SK-N-SH (cell line): ENCODE results near the gene VWC2L. TPM values are rescaled to one million over a fixed set of nuclear protein-coding genes. Genes with fewer than 3 reads are reported as not detected.

Experiments used
- CTCF ChIA-PET: fragments of 300-600, 350-600 bp; formaldehyde crosslinking; extraction: SDS; loops from one replicate; lab custom pipeline; 2021; lab: Yijun Ruan, JAX
- POLR2A ChIA-PET: fragments of 350-600 bp; sonication (Branson Sonifier 250); formaldehyde crosslinking; extraction: SDS; loops from one replicate; lab custom pipeline; 2020; ENCODE audit warnings: antibody characterized with exemption, inconsistent platforms; lab: Yijun Ruan, JAX
- DNase-seq: peaks from one replicate; pipeline ENCODE4 v3.0.0; 2012
- H2AFZ ChIP-seq: fragments of 200-600 bp; sonication (generic); 2 replicates; pipeline ENCODE4 v1.8.1; 2016; ENCODE audit warnings: antibody characterized with exemption, mild to moderate bottlenecking, low read depth
- H3F3A ChIP-seq: fragments of 200-600 bp; sonication (generic); replicated peaks from 2 replicates; pipeline ENCODE3; 2016; ENCODE audit warnings: antibody characterized with exemption, mild to moderate bottlenecking; ENCODE audit not compliant: insufficient read depth
- H3K27ac ChIP-seq, 2 experiments: fragments of 200-500 bp in 1 of 2; fragments of 200-600 bp in 1 of 2; sonication (Bioruptor generic) in 1 of 2; sonication (generic), shearing (Covaris generic) in 1 of 2; 2 replicates each; pipeline versions ENCODE4 v1.5.1 to v1.6.1; 2014 to 2016; ENCODE audit warnings: low read depth in 2 of 2, inconsistent platforms in 1 of 2, low read length in 1 of 2, mild to moderate bottlenecking in 1 of 2, mixed read lengths in 1 of 2
- H3K27me3 ChIP-seq: fragments of 200-600 bp; sonication (generic), shearing (Covaris generic); 2 replicates; pipeline ENCODE4 v1.6.1; 2016; ENCODE audit warnings: mixed run types; ENCODE audit not compliant: insufficient read depth
- H3K36me3 ChIP-seq, 2 experiments: fragments of 200-500 bp in 1 of 2; fragments of 200-600 bp in 1 of 2; sonication (Bioruptor generic) in 1 of 2; sonication (generic) in 1 of 2; replicated peaks in 1 of 2; 2 replicates each; pipeline versions ENCODE3 to v1.5.1; 2014 to 2016; ENCODE audit warnings: low read length in 1 of 2, mild to moderate bottlenecking in 1 of 2; ENCODE audit not compliant: insufficient read depth in 2 of 2, control insufficient read depth in 1 of 2
- H3K4me1 ChIP-seq, 2 experiments: fragments of 200-500 bp in 1 of 2; fragments of 200-600 bp in 1 of 2; sonication (Bioruptor generic) in 1 of 2; sonication (generic), shearing (Covaris generic) in 1 of 2; 2 replicates each; pipeline versions ENCODE4 v1.5.1 to v1.6.1; 2014 to 2016; ENCODE audit warnings: low read depth in 1 of 2, low read length in 1 of 2, mixed run types in 1 of 2; ENCODE audit not compliant: insufficient read depth in 2 of 2, control insufficient read depth in 1 of 2
- H3K4me2 ChIP-seq: fragments of 200-600 bp; sonication (generic), shearing (Covaris generic); 2 replicates; pipeline ENCODE4 v1.6.1; 2017; ENCODE audit warnings: mixed run types
- H3K4me3 ChIP-seq, 2 experiments: fragments of 200-500 bp in 1 of 2; fragments of 200-600 bp in 1 of 2; sonication (Bioruptor generic) in 1 of 2; sonication (generic), shearing (Covaris generic) in 1 of 2; 2 replicates each; pipeline versions ENCODE4 v1.5.1 to v1.8.1; 2014 to 2016; ENCODE audit warnings: low read depth in 2 of 2, inconsistent platforms in 1 of 2, low read length in 1 of 2, mild to moderate bottlenecking in 1 of 2, mixed read lengths in 1 of 2, moderate library complexity in 1 of 2
- H3K79me2 ChIP-seq: fragments of 200-600 bp; sonication (generic); 2 replicates; pipeline ENCODE4 v1.8.1; 2017; ENCODE audit warnings: mild to moderate bottlenecking; ENCODE audit not compliant: insufficient read depth
- H3K9ac ChIP-seq: fragments of 200-600 bp; sonication (generic); 2 replicates; pipeline ENCODE4 v1.6.1; 2017; ENCODE audit warnings: mixed run types
- H3K9me2 ChIP-seq: fragments of 200-600 bp; sonication (generic); 2 replicates; pipeline ENCODE4 v1.6.1; 2017; ENCODE audit warnings: mixed run types
- H3K9me3 ChIP-seq: fragments of 200-600 bp; sonication (generic); 2 replicates; pipeline ENCODE4 v1.6.1; 2017; ENCODE audit warnings: mixed run types, mild to moderate bottlenecking, moderate library complexity
- H4K20me1 ChIP-seq: fragments of 200-600 bp; sonication (generic); 2 replicates; pipeline ENCODE4 v1.6.1; 2017; ENCODE audit warnings: mild to moderate bottlenecking, mixed run types; ENCODE audit not compliant: insufficient read depth
- CHD2 ChIP-seq: fragments of 150-350 bp; IDR thresholded peaks from 2 replicates; pipeline ENCODE4 v1.6.1; 2018; ENCODE audit warnings: low read length; ENCODE audit not compliant: partially characterized antibody
- GABPA ChIP-seq: IDR thresholded peaks from 2 replicates; pipeline ENCODE4 v1.4.0; 2012; ENCODE audit warnings: low read depth, mild to moderate bottlenecking
- GATA2 ChIP-seq: sonication (generic); formaldehyde crosslinking; IDR thresholded peaks from 2 replicates; pipeline ENCODE4 v1.5.0; 2020; ENCODE audit warnings: mild to moderate bottlenecking, missing genetic modification reagents
- MAX ChIP-seq: IDR thresholded peaks from 2 replicates; pipeline ENCODE4 v1.4.0; 2012; ENCODE audit warnings: low read depth
- NFIC ChIP-seq: IDR thresholded peaks from 2 replicates; pipeline ENCODE4 v1.4.0; 2012; ENCODE audit warnings: borderline replicate concordance
- RCOR1 ChIP-seq: fragments of 150-350 bp; IDR thresholded peaks from 2 replicates; pipeline ENCODE4 v1.6.1; 2017; ENCODE audit warnings: antibody characterized with exemption, low read length
- RXRA ChIP-seq: IDR thresholded peaks from 2 replicates; pipeline ENCODE4 v1.4.0; 2012; ENCODE audit warnings: low read depth, mild to moderate bottlenecking, borderline replicate concordance
- SIN3A ChIP-seq: IDR thresholded peaks from 2 replicates; pipeline ENCODE4 v1.6.1; 2012; ENCODE audit warnings: low read depth, mild to moderate bottlenecking, low read length, moderate library complexity, borderline replicate concordance
- SMC3 ChIP-seq: IDR thresholded peaks from 2 replicates; pipeline ENCODE4 v1.6.1; 2012; ENCODE audit warnings: low read depth, low read length, improper control_type of control experiment
- TAF1 ChIP-seq: IDR thresholded peaks from 2 replicates; pipeline ENCODE4 v1.6.1; 2012; ENCODE audit warnings: low read depth, mild to moderate bottlenecking, low read length, moderate library complexity, borderline replicate concordance
- TEAD4 ChIP-seq: IDR thresholded peaks from 2 replicates; pipeline ENCODE4 v1.4.0; 2012; ENCODE audit warnings: mild to moderate bottlenecking, borderline replicate concordance; ENCODE audit not compliant: insufficient read depth
- USF2 ChIP-seq: fragments of 150-350 bp; IDR thresholded peaks from 2 replicates; pipeline ENCODE4 v1.6.1; 2017; ENCODE audit warnings: antibody characterized with exemption, low read length, low read depth, borderline replicate concordance
- YY1 ChIP-seq: IDR thresholded peaks from 2 replicates; pipeline ENCODE4 v1.4.0; 2012; ENCODE audit warnings: low read depth, mild to moderate bottlenecking
- ZBTB33 ChIP-seq: IDR thresholded peaks from 2 replicates; pipeline ENCODE4 v1.4.0; 2012; ENCODE audit warnings: low read depth, borderline replicate concordance
- WGBS: methylation state at CpG from one replicate; pipeline ENCODE4 v1.1.6; 2017; ENCODE audit warnings: low lambda C conversion rate; 5-methylcytosine and 5-hydroxymethylcytosine counted together
- polyA plus RNA-seq, 3 experiments: library from polyadenylated mRNA; depleted of rRNA; stranded (reverse); fragments of >200 nt; gene quantifications; 2 replicates each; pipeline ENCODE4 v1.2.3, GENCODE V29; 2012

The VWC2L gene
- polyA plus RNA-seq, 1 of the 3 experiments (the other 2 are of a cell fraction): not detected

GRCh38 chr2:214628091-214628490 lies 217.2 kb downstream of the VWC2L start:
- H4K20me1 ChIP-seq: no peaks in the 10 kb centered on the region
- ChIA-PET CTCF (no interaction called here), POLR2A (no interaction called here)
- no peak overlapping the region for H3K9ac ChIP-seq
- 67% methylated on average over 2 of the region's 2 CpGs for WGBS
- no peak overlapping the region for H3K27ac ChIP-seq
- no peaks in the 10 kb centered on the region for H3K27me3 ChIP-seq
- H3K79me2 ChIP-seq: no peaks in the 10 kb centered on the region
- TF ChIP-seq GATA2 (no peak), SMC3 (no peak), GABPA (no peak), ZBTB33 (no peak), YY1 (no peak), USF2 (no peak), NFIC (no peak), TEAD4 (no peak), TAF1 (no peak), RCOR1 (no peak), RXRA (no peak), MAX (no peak), CHD2 (no peak), SIN3A (no peak)
- no peaks in the 10 kb centered on the region for H3K36me3 ChIP-seq
- no peaks in the 10 kb centered on the region for H3K9me3 ChIP-seq
- no peak overlapping the region for H3K4me2 ChIP-seq
- no peaks in the 10 kb centered on the region for H3K9me2 ChIP-seq
- no peak for DNase-seq
- H3K4me1 ChIP-seq: no peaks in the 10 kb centered on the region
- no peaks in the 10 kb centered on the region for H3F3A ChIP-seq
- H3K4me3 ChIP-seq: no peak overlapping the region
- H2AFZ ChIP-seq: no peak overlapping the region
